ENCODE measurements around the gene GJA4. TPM values are rescaled to one million over a fixed set of nuclear protein-coding genes. Genes with fewer than 3 reads are reported as not detected.

GJA4 gene
- total and polyA plus RNA-seq, 2 of the 13 experiments (the other 11 are each of a cell fraction or from before 2014, with no cell fraction given) = not detected

DNA sequence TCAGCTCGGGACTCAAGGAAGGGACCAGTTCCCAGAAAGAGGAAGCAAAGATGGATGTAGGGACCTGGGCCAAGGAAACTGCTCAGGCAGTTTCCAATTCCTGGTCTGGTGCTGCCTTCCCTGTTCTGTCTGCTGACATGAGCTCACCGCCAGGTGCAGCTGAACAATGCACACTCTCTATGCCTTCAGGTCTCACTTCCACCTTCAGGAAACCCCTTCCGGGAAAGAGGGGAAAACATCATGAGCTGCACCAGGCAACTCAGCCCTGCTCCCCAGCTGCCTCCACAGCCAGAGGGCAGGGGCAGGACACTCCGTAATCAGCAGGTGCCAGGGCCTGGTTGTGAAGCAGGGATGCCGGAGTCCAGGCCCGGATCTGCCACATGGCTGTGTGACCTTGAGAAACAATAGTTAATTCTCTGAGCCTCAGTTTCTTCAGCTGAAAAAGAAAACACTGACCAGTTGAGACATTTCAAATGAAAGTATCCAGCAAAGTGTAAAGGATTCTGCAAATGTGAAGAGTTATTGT, 39.0 kb downstream of the GJA4 start:
- in situ Hi-C loops (cut with HindIII; ENCODE audit: extremely low pct_ligation_motif_present, low pct_unique_long_range_greater_than_20kb) (no loop called here), intact Hi-C loops (cut with micrococcal nuclease; ENCODE audit: unreplicated experiment) (no loop called here)
- Histone ChIP-seq H3K4me2 (ENCODE audit: low read depth, low read length) (no peak overlapping the region), H3K27ac (ENCODE audit: extremely low read length, insufficient read depth, low read length) (no peak overlapping the region), H3K9ac (ENCODE audit: insufficient read depth, low read depth, low read length) (no peak overlapping the region), H3K27me3 (ENCODE audit: control insufficient read depth in 1 of 2, insufficient read depth in 2 of 2, low read length in 2 of 2) (no peaks in the 10 kb centered on the region; a peak in 1 of 5 replicates), H3K4me1 (ENCODE audit: insufficient read depth, low read length) (peaks cover 8% of the 10 kb centered on the region), H3K36me3 (replicated peaks in 1 of 2; ENCODE audit: control insufficient read depth in 1 of 2, insufficient read depth in 2 of 2, low read length in 2 of 2) (no peaks in the 10 kb centered on the region), H3K9me3 (ENCODE audit: low read length) (no peaks in the 10 kb centered on the region), H2AFZ (ENCODE audit: low read length) (no peak overlapping the region), H3K4me3 (replicated peaks in 1 of 3; ENCODE audit: insufficient read depth in 1 of 3, low read depth in 2 of 3, low read length in 3 of 3) (no peak overlapping the region), H4K20me1 (ENCODE audit: insufficient read depth, low read length) (no peaks in the 10 kb centered on the region), H3K79me2 (ENCODE audit: insufficient read depth, low read length) (no peaks in the 10 kb centered on the region)
- ChIA-PET CTCF (ENCODE audit: low intra/inter-chr PET ratio, low total read pairs) (no interaction called here), POLR2A (no interaction called here)
- FAIRE-seq (no peak), ATAC-seq (peak; percentile 47), DNase-seq (ENCODE audit: low spot score) (no peak)
- no TSS peak for BruUV-seq (replicated peaks)
- 23% methylated on average over 5 of the region's 6 CpGs for WGBS (ENCODE audit: low lambda C conversion rate)
- TF ChIP-seq ZNF567 (CRISPR knock-in tag; IDR thresholded peaks at IDR 0.05; ENCODE audit: borderline replicate concordance) (no peak), U2AF1 (optimal IDR thresholded peaks at IDR 0.05; ENCODE audit: low read depth, low read length) (no peak), GTF2F1 (IDR thresholded peaks at IDR 0.05; ENCODE audit: low read length) (no peak), ZNF350 (CRISPR knock-in tag; IDR thresholded peaks at IDR 0.05; ENCODE audit: borderline replicate concordance, low read depth) (no peak), GABPA (IDR thresholded peaks at IDR 0.05; ENCODE audit: low read depth, low read length) (no peak), GABPA (CRISPR knock-in tag; IDR thresholded peaks at IDR 0.05; ENCODE audit: low read depth) (no peak), SKI (IDR thresholded peaks at IDR 0.05; ENCODE audit: partially characterized antibody) (no peak)
- TF ChIP-seq, protein P1, sequence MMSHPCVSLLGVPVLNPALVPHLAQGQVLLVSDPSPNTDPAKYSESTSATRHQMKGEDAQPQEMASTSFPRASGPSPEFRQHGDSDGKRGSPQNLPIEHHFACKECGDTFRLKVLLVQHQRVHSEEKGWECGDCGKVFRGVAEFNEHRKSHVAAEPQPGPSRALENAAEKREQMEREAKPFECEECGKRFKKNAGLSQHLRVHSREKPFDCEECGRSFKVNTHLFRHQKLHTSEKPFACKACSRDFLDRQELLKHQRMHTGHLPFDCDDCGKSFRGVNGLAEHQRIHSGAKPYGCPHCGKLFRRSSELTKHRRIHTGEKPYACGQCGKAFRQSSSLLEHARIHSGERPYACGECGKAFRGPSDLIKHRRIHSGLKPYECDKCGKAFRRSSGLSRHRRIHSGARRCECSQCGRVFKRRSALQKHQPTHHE (CRISPR knock-in tag; IDR thresholded peaks at IDR 0.05; ENCODE audit: borderline replicate concordance) = no peak
- TF ChIP-seq, protein P2, sequence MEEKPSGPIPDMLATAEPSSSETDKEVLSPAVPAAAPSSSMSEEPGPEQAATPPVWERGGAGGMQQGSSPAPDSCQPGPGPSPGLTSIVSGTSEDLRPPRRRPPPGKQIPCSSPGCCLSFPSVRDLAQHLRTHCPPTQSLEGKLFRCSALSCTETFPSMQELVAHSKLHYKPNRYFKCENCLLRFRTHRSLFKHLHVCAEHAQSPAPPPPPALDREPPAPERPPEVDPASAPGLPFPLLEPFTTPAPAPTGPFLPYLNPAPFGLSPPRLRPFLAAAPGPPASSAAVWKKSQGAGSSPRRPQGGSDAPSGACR (CRISPR knock-in tag; IDR thresholded peaks at IDR 0.05) = no peak

Measured in HepG2 (cell line).